GM12874 (cell line): ENCODE data around the gene TCF12.

Source experiments
- TF ChIP-seq, protein P1 (sequence below): IDR thresholded peaks from 2 replicates; pipeline ENCODE4 v1.5.1; 2011; ENCODE audit warnings: low read depth, mild to moderate bottlenecking, control low read depth, low read length, moderate library complexity; ENCODE audit not compliant: insufficient read depth

TCF12 gene

GRCh38 chr15:57306161-57306943 lies 387.9 kb downstream of the TCF12 start:
- TF ChIP-seq, protein P1, sequence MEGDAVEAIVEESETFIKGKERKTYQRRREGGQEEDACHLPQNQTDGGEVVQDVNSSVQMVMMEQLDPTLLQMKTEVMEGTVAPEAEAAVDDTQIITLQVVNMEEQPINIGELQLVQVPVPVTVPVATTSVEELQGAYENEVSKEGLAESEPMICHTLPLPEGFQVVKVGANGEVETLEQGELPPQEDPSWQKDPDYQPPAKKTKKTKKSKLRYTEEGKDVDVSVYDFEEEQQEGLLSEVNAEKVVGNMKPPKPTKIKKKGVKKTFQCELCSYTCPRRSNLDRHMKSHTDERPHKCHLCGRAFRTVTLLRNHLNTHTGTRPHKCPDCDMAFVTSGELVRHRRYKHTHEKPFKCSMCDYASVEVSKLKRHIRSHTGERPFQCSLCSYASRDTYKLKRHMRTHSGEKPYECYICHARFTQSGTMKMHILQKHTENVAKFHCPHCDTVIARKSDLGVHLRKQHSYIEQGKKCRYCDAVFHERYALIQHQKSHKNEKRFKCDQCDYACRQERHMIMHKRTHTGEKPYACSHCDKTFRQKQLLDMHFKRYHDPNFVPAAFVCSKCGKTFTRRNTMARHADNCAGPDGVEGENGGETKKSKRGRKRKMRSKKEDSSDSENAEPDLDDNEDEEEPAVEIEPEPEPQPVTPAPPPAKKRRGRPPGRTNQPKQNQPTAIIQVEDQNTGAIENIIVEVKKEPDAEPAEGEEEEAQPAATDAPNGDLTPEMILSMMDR: peak; percentile 89

DNA sequence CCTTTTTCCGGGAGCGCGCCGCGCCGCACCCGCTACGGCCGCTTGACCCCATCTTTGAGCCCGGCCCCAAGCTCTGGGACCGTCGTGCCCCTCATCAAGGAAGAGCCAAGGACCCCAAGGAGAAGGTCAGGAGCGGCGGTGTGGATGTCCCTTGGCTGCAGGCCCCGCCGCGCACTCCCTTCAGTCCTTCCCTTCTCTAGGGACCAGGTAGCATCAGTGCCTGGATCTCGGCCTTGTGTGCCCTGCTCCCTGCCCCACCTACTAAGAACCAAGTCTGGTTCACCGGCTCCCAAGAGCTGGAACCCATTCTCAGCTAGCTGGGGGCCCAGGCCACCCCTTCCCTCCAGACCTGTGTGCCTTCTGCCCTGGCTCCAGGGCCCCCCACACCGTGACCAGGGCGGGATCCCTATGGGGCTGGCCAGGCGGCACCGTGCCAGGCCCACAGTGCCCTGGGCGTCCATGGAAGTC lies 388.5 kb downstream of the TCF12 start:
- TF ChIP-seq, protein P1: no peak

- TF ChIP-seq, protein P1: no peak
These were observed 389.2 kb downstream of the TCF12 start for GRCh38 chr15:57307527-57308169.

DNA sequence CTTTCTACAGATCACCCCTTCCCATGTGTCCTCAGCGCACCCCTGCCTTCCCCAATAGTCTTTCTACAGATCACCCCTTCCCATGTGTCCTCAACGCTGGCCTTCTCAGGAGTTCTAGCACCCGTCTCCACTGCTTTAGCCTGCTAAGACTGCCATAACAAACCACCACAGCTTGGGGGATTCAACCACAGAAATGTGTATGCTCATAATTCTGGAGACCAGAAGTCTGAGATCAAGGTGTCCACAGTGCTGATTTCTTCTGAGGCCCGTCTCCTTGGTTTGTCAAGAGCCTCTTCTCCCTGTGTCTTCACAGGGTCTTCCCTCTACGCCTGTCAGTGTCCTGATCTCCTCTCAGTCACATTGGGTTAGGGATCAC lies 389.7 kb downstream of the TCF12 start:
- TF ChIP-seq, protein P1: no peak

- TF ChIP-seq, protein P1: no peak
These were observed 391.7 kb downstream of the TCF12 start for GRCh38 chr15:57309856-57310760.

GRCh38 chr15:57310876-57311275 lies 392.4 kb downstream of the TCF12 start:
- TF ChIP-seq, protein P1: no peak

- TF ChIP-seq, protein P1: no peak
These were observed 393.5 kb downstream of the TCF12 start for GRCh38 chr15:57312006-57312317.
